HCT116 (cell line): Measurements from ENCODE around the gene THSD7A. TPM values are rescaled to one million over a fixed set of nuclear protein-coding genes. Genes with fewer than 3 reads are reported as not detected.

Experiments
- ATAC-seq: fragments of 200-7000 bp; cut with Tn5 transposase; 2 replicates; pipeline ENCODE4 v1.9.1; 2020; ENCODE audit warnings: mild to moderate bottlenecking, moderate library complexity
- BruUV-seq: library from RNA; stranded (reverse); fragments of 400-500 nt; replicated peaks from 2 replicates; lab custom pipeline; 2021; lab: Mats Ljungman, UMichigan
- CTCF ChIA-PET: fragments of 300-600 bp; sonication (Branson Sonifier 250); formaldehyde crosslinking; loops from one replicate; lab custom pipeline; 2021; ENCODE audit warnings: antibody characterized with exemption; lab: Charles Lee
- POLR2A ChIA-PET: fragments of 300-600, 350-600 bp; sonication (Branson Sonifier 250); formaldehyde crosslinking; loops from one replicate; lab custom pipeline; 2021; ENCODE audit warnings: antibody characterized with exemption; lab: Charles Lee
- RAD21 ChIA-PET, 2 experiments: fragments of 300-600 bp; sonication (Branson Sonifier 250); formaldehyde crosslinking; loops; one replicate each; lab custom pipeline; 2023; ENCODE audit warnings: low total read pairs in 2 of 2; ENCODE audit not compliant: uncharacterized antibody in 2 of 2, unreplicated experiment in 2 of 2, low non-redundant PET in 1 of 2; lab: Charles Lee
- DNase-seq: peaks from one replicate; pipeline ENCODE4 v3.0.0-alpha.2; 2010; ENCODE audit warnings: low read depth, low spot score
- H2AFZ ChIP-seq: fragments of 200-600 bp; shearing (Covaris generic), sonication (generic); 2 replicates; pipeline ENCODE4 v1.6.1; 2017; ENCODE audit warnings: low read depth, mixed run types, mixed read lengths, antibody characterized with exemption, low read length; ENCODE audit not compliant: poor library complexity, severe bottlenecking
- H3K27ac ChIP-seq: 2 replicates; pipeline ENCODE4 v1.5.1; 2012; ENCODE audit warnings: low read depth, low read length
- H3K27me3 ChIP-seq: fragments of 200-600 bp; sonication (generic); 2 replicates; pipeline ENCODE4 v1.6.1; 2016; ENCODE audit warnings: mixed run types, low read length, mixed read lengths; ENCODE audit not compliant: insufficient read depth
- H3K36me3 ChIP-seq, 2 experiments: fragments of 200-500 bp in 1 of 2; fragments of 200-600 bp in 1 of 2; sonication (Bioruptor generic) in 1 of 2; sonication (generic) in 1 of 2; 2 replicates each; pipeline versions ENCODE4 v1.5.1 to v1.6.1; 2014 to 2016; ENCODE audit warnings: low read length in 2 of 2, inconsistent platforms in 1 of 2, mixed read lengths in 1 of 2, mixed run types in 1 of 2; ENCODE audit not compliant: insufficient read depth in 2 of 2, control insufficient read depth in 1 of 2
- H3K4me1 ChIP-seq, 2 experiments: fragments of 200-600 bp in 1 of 2; sonication (generic) in 1 of 2; 2 replicates each; pipeline versions ENCODE4 v1.5.1 to v1.6.1; 2012 to 2017; ENCODE audit warnings: low read length in 2 of 2, inconsistent platforms in 1 of 2, mild to moderate bottlenecking in 1 of 2, mixed read lengths in 1 of 2, mixed run types in 1 of 2, moderate library complexity in 1 of 2; ENCODE audit not compliant: insufficient read depth in 2 of 2, control insufficient read depth in 1 of 2
- H3K4me2 ChIP-seq: fragments of 200-600 bp; sonication (generic); 2 replicates; pipeline ENCODE4 v1.6.1; 2017; ENCODE audit warnings: mixed run types, low read length, mixed read lengths
- H3K4me3 ChIP-seq, 2 experiments: fragments of 200-600 bp in 1 of 2; sonication (generic) in 1 of 2; replicated peaks in 1 of 2; 2 replicates each; pipeline ENCODE4 v1.5.1; 2011 to 2016; ENCODE audit warnings: low read length in 2 of 2, control low read depth in 1 of 2, low read depth in 1 of 2, mild to moderate bottlenecking in 1 of 2, mixed read lengths in 1 of 2, mixed run types in 1 of 2
- H3K79me2 ChIP-seq: fragments of 200-600 bp; sonication (generic); 2 replicates; pipeline ENCODE4 v1.6.1; 2017; ENCODE audit warnings: mild to moderate bottlenecking, mixed run types, low read length, moderate library complexity, mixed read lengths; ENCODE audit not compliant: insufficient read depth
- H3K9ac ChIP-seq: fragments of 200-600 bp; sonication (generic); 2 replicates; pipeline ENCODE4 v1.6.1; 2016; ENCODE audit warnings: low read length, mixed read lengths
- H3K9me2 ChIP-seq: fragments of 200-600 bp; sonication (generic), shearing (Covaris generic); 2 replicates; pipeline ENCODE4 v1.6.1; 2017; ENCODE audit warnings: mixed run types, mild to moderate bottlenecking, moderate library complexity; ENCODE audit not compliant: insufficient read depth
- H3K9me3 ChIP-seq, 2 experiments: fragments of 200-500 bp in 1 of 2; fragments of 200-600 bp in 1 of 2; sonication (Bioruptor generic) in 1 of 2; sonication (generic) in 1 of 2; 2 replicates each; pipeline ENCODE4 v1.6.1; 2014 to 2017; ENCODE audit warnings: low read length in 2 of 2, mixed read lengths in 2 of 2, inconsistent platforms in 1 of 2, low read depth in 1 of 2, mild to moderate bottlenecking in 1 of 2, mixed run types in 1 of 2, moderate library complexity in 1 of 2; ENCODE audit not compliant: control insufficient read depth in 1 of 2, insufficient read depth in 1 of 2
- H4K20me1 ChIP-seq: fragments of 200-600 bp; sonication (generic), shearing (Covaris generic); 2 replicates; pipeline ENCODE4 v1.6.1; 2017; ENCODE audit warnings: mixed run types, mild to moderate bottlenecking, moderate library complexity; ENCODE audit not compliant: insufficient read depth
- CTCF ChIP-seq, 3 experiments: fragments of 200-600 bp in 1 of 3; sonication (generic) in 1 of 3; IDR thresholded peaks in 2 of 3; conservative IDR thresholded peaks in 1 of 3; 2 replicates each; pipeline ENCODE4 v1.5.1; 2012 to 2017; ENCODE audit warnings: low read depth in 2 of 3, low read length in 2 of 3, antibody characterized with exemption in 1 of 3, borderline replicate concordance in 1 of 3, control low read depth in 1 of 3, mild to moderate bottlenecking in 1 of 3, mixed read lengths in 1 of 3, mixed run types in 1 of 3, moderate library complexity in 1 of 3; ENCODE audit not compliant: insufficient read depth in 1 of 3
- ELF1 ChIP-seq: IDR thresholded peaks from 2 replicates; pipeline ENCODE4 v1.6.1; 2012; ENCODE audit warnings: low read depth, borderline replicate concordance
- EZH2 ChIP-seq: fragments of 200-600 bp; sonication (generic); IDR thresholded peaks from 2 replicates; pipeline ENCODE4 v1.6.1; 2017; ENCODE audit warnings: antibody characterized with exemption, mixed run types
- FOSL1 ChIP-seq: IDR thresholded peaks from 2 replicates; pipeline ENCODE4 v1.6.1; 2012; ENCODE audit warnings: low read depth
- POLR2AphosphoS5 ChIP-seq: IDR thresholded peaks from 2 replicates; pipeline ENCODE4 v1.6.1; 2011; ENCODE audit warnings: mild to moderate bottlenecking, low read depth, low read length, moderate library complexity
- RAD21 ChIP-seq: IDR thresholded peaks from 2 replicates; pipeline ENCODE4 v1.6.1; 2012; ENCODE audit warnings: low read depth, mild to moderate bottlenecking
- REST ChIP-seq: IDR thresholded peaks from 2 replicates; pipeline ENCODE4 v1.6.1; 2012; ENCODE audit warnings: low read depth
- SP1 ChIP-seq: IDR thresholded peaks from 2 replicates; pipeline ENCODE4 v1.6.1; 2012; ENCODE audit warnings: low read depth
- YY1 ChIP-seq: IDR thresholded peaks from 2 replicates; pipeline ENCODE4 v1.6.1; 2011; ENCODE audit warnings: low read length, low read depth, moderate library complexity, mild to moderate bottlenecking; ENCODE audit not compliant: insufficient replicate concordance; ENCODE audit errors: extremely low read depth
- ZFX ChIP-seq: fragments of 450-650 bp; IDR thresholded peaks from 2 replicates; pipeline ENCODE4 v1.6.1; 2017
- ZNF274 ChIP-seq: fragments of 200-500 bp; sonication (Bioruptor generic); IDR thresholded peaks from 2 replicates; pipeline ENCODE4 v1.6.1; 2014; ENCODE audit warnings: mild to moderate bottlenecking, low read depth, low read length, inconsistent platforms
- intact Hi-C: fragments of 100-400 bp; cut with micrococcal nuclease; formaldehyde crosslinking; loops from 2 replicates; pipeline ENCODE4 v1.10.0; 2022
- total RNA-seq: library from RNA; stranded (reverse); gene quantifications from one replicate; pipeline ENCODE4 v1.2.1, GENCODE V29; 2021; ENCODE audit not compliant: unreplicated experiment
- TF ChIP-seq, protein P1 (sequence below): IDR thresholded peaks from 2 replicates; pipeline ENCODE4 v1.6.1; 2011; ENCODE audit warnings: mild to moderate bottlenecking, low read length, moderate library complexity; ENCODE audit not compliant: insufficient replicate concordance; ENCODE audit errors: extremely low read depth
- TF ChIP-seq, protein P2 (sequence below): IDR thresholded peaks from 2 replicates; pipeline ENCODE4 v1.6.1; 2012

The THSD7A gene
- total RNA-seq, 1 experiment from 2014 or later = 0.05 TPM

DNA sequence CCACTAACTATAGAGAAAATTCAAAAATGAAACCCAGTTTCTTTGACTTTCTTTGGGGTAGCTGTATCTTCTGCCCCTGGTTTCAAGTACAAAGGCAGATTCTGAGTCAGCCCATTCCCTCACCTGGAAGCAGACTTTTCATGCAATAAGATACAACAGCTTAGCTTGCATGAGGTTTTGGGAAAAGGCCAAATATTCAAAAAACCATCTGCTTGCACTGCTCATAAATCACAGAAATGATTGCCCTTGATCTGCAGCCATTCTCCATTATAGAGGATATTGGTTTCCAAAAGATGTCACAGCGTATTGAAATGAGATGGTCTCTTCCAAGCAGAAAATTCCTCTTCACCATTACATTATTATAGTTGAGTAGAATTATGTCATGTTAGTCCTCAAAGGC lies 504.4 kb downstream of the THSD7A start:
- TF ChIP-seq YY1 (no peak), SP1 (no peak), POLR2AphosphoS5 (no peak), EZH2 (no peak), RAD21 (no peak), ZNF274 (no peak), FOSL1 (no peak), CTCF (IDR thresholded peaks at IDR 0.05 in 2 of 3, conservative IDR thresholded peaks at IDR 0.05 in 1 of 3; ENCODE audit: borderline replicate concordance in 1 of 3, insufficient read depth in 1 of 3, low read depth in 2 of 3, low read length in 2 of 3) (no peak), ZFX (no peak), ELF1 (no peak), REST (no peak)
- TF ChIP-seq, protein P1, sequence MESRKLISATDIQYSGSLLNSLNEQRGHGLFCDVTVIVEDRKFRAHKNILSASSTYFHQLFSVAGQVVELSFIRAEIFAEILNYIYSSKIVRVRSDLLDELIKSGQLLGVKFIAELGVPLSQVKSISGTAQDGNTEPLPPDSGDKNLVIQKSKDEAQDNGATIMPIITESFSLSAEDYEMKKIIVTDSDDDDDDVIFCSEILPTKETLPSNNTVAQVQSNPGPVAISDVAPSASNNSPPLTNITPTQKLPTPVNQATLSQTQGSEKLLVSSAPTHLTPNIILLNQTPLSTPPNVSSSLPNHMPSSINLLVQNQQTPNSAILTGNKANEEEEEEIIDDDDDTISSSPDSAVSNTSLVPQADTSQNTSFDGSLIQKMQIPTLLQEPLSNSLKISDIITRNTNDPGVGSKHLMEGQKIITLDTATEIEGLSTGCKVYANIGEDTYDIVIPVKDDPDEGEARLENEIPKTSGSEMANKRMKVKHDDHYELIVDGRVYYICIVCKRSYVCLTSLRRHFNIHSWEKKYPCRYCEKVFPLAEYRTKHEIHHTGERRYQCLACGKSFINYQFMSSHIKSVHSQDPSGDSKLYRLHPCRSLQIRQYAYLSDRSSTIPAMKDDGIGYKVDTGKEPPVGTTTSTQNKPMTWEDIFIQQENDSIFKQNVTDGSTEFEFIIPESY = no peak
- TF ChIP-seq, protein P2, sequence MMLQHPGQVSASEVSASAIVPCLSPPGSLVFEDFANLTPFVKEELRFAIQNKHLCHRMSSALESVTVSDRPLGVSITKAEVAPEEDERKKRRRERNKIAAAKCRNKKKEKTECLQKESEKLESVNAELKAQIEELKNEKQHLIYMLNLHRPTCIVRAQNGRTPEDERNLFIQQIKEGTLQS = no peak
- ChIA-PET CTCF (no interaction called here), POLR2A (no interaction called here), RAD21 (no interaction called here)
- Histone ChIP-seq H2AFZ (no peak overlapping the region), H3K36me3 (no peaks in the 10 kb centered on the region), H3K4me3 (no peak overlapping the region), H3K9ac (no peak overlapping the region), H3K79me2 (no peaks in the 10 kb centered on the region), H3K27me3 (peaks cover 5% of the 10 kb centered on the region; the same call in 1 of the 2 replicates), H3K4me2 (no peak overlapping the region), H3K4me1 (no peaks in the 10 kb centered on the region), H3K27ac (no peak overlapping the region), H3K9me2 (no peaks in the 10 kb centered on the region), H3K9me3 (no peaks in the 10 kb centered on the region), H4K20me1 (no peaks in the 10 kb centered on the region)
- no TSS peak for BruUV-seq
- no peak for DNase-seq
- ATAC-seq = no peak
- intact Hi-C loops = no loop called here
